HG03095 (cell line): Measurements from ENCODE around the gene ELL.
"Not testable (repeated sequence)": the region's sequence is repeated elsewhere in the genome, so short reads cannot be mapped to it uniquely, and the experiment has no call there.

Source experiments
- ATAC-seq: cut with Tn5 transposase; IDR thresholded peaks from one replicate; pipeline ENCODE4 v1.9.1; 2021; ENCODE audit warnings: moderate library complexity; ENCODE audit not compliant: unreplicated experiment

Gene ELL

GRCh38 chr19:18532168-18532890 lies 10.5 kb upstream of the ELL start:
- no peak for ATAC-seq

- no peak for ATAC-seq
Observed at GRCh38 chr19:18531485-18531884, 9.6 kb upstream of the ELL start.

GRCh38 chr19:18529782-18530181 lies 7.9 kb upstream of the ELL start:
- ATAC-seq, result no peak

GRCh38 chr19:18526316-18526715 lies 4.4 kb upstream of the ELL start:
- ATAC-seq, result no peak

GRCh38 chr19:18523841-18524240 lies 2.0 kb upstream of the ELL start:
- ATAC-seq, result no peak

GRCh38 chr19:18522862-18523440 lies 1.1 kb upstream of the ELL start:
- not testable (repeated sequence) for ATAC-seq

- ATAC-seq, result peak; percentile 76
Observed at GRCh38 chr19:18522124-18522861, 423 bp upstream of the ELL start.

- ATAC-seq, result no peak
Observed at GRCh38 chr19:18520848-18521691, 800 bp downstream of the ELL start.

- ATAC-seq, result no peak
Observed at GRCh38 chr19:18519962-18520847, 1.7 kb downstream of the ELL start.

- ATAC-seq, result no peak
Observed at GRCh38 chr19:18518639-18519038, 3.2 kb downstream of the ELL start.

- no peak for ATAC-seq
Observed at GRCh38 chr19:18517606-18518005, 4.3 kb downstream of the ELL start.

- ATAC-seq, result no peak
Observed at GRCh38 chr19:18515959-18516358, 5.9 kb downstream of the ELL start.

GRCh38 chr19:18514800-18515682 lies 6.8 kb downstream of the ELL start:
- no peak for ATAC-seq

GRCh38 chr19:18513868-18514267 lies 8.0 kb downstream of the ELL start:
- no peak for ATAC-seq

GRCh38 chr19:18510216-18510615 lies 11.7 kb downstream of the ELL start:
- ATAC-seq, result no peak

GRCh38 chr19:18508585-18508984 lies 13.3 kb downstream of the ELL start:
- ATAC-seq, result no peak

- no peak for ATAC-seq
Observed at GRCh38 chr19:18507727-18508440, 14.0 kb downstream of the ELL start.

- no peak for ATAC-seq
Observed at GRCh38 chr19:18507021-18507726, 14.7 kb downstream of the ELL start.
